MM.1S (cell line): ENCODE data around the gene RALGPS2.

ENCODE experiments used
- DNase-seq: peaks from one replicate; pipeline ENCODE4 v3.0.0-alpha.2; 2015
- H2AFZ ChIP-seq: fragments of 300-600 bp; sonication (generic); 2 replicates; pipeline ENCODE4 v1.6.0; 2016; ENCODE audit warnings: antibody characterized with exemption, low read length
- H3F3A ChIP-seq: fragments of 300-600 bp; sonication (generic); 2 replicates; pipeline ENCODE4 v1.6.1; 2016; ENCODE audit warnings: mild to moderate bottlenecking, antibody characterized with exemption, low read length, moderate library complexity, mixed read lengths; ENCODE audit not compliant: insufficient read depth
- H3K27ac ChIP-seq: fragments of 300-600 bp; sonication (generic); 2 replicates; pipeline ENCODE4 v1.5.1; 2016; ENCODE audit warnings: mild to moderate bottlenecking, low read length
- H3K27me3 ChIP-seq: fragments of 300-600 bp; sonication (generic); replicated peaks from 2 replicates; pipeline ENCODE4 v1.6.0; 2016; ENCODE audit warnings: low read length; ENCODE audit not compliant: insufficient read depth
- H3K36me3 ChIP-seq: fragments of 300-600 bp; sonication (generic); replicated peaks from 2 replicates; pipeline ENCODE4 v1.6.1; 2016; ENCODE audit warnings: mild to moderate bottlenecking, low read length, mixed read lengths; ENCODE audit not compliant: insufficient read depth
- H3K4me1 ChIP-seq: fragments of 300-600 bp; sonication (generic); 2 replicates; pipeline ENCODE4 v1.6.1; 2016; ENCODE audit warnings: low read length, mixed read lengths
- H3K4me2 ChIP-seq: fragments of 300-600 bp; sonication (generic); 2 replicates; pipeline ENCODE4 v1.6.0; 2016; ENCODE audit warnings: low read depth, low read length
- H3K4me3 ChIP-seq: fragments of 300-600 bp; sonication (generic); 2 replicates; pipeline ENCODE4 v1.5.1; 2016; ENCODE audit warnings: low read length, mixed read lengths
- H3K79me2 ChIP-seq: fragments of 300-600 bp; sonication (generic); 2 replicates; pipeline ENCODE4 v1.6.1; 2016; ENCODE audit warnings: mixed run types, low read length, mixed read lengths
- H3K9ac ChIP-seq: fragments of 300-600 bp; sonication (generic); 2 replicates; pipeline ENCODE4 v1.6.1; 2016; ENCODE audit warnings: low read length, mixed read lengths
- H3K9me2 ChIP-seq: fragments of 300-600 bp; sonication (generic); replicated peaks from 2 replicates; pipeline ENCODE4 v1.6.1; 2016; ENCODE audit warnings: mild to moderate bottlenecking, low read length, mixed read lengths; ENCODE audit not compliant: insufficient read depth
- H3K9me3 ChIP-seq: fragments of 300-600 bp; sonication (generic); replicated peaks from 2 replicates; pipeline ENCODE4 v1.6.1; 2016; ENCODE audit warnings: mild to moderate bottlenecking, low read length, mixed read lengths; ENCODE audit not compliant: insufficient read depth
- H4K20me1 ChIP-seq: fragments of 300-600 bp; sonication (generic); 2 replicates; pipeline ENCODE4 v1.6.1; 2016; ENCODE audit warnings: mild to moderate bottlenecking, low read length, moderate library complexity, mixed read lengths; ENCODE audit not compliant: insufficient read depth
- CTCF ChIP-seq: fragments of 300-600 bp; sonication (generic); IDR thresholded peaks from 2 replicates; pipeline ENCODE4 v1.5.1; 2016; ENCODE audit warnings: antibody characterized with exemption, low read length, mixed read lengths
- EZH2 ChIP-seq: fragments of 300-600 bp; sonication (generic); optimal IDR thresholded peaks from 2 replicates; pipeline ENCODE3; 2017; ENCODE audit warnings: low read depth, mild to moderate bottlenecking, antibody characterized with exemption, low read length, mixed read lengths
- EZH2phosphoT487 ChIP-seq: fragments of 300-600 bp; sonication (generic); IDR thresholded peaks from 2 replicates; pipeline ENCODE4 v1.6.1; 2018; ENCODE audit warnings: antibody characterized with exemption, low read length

RALGPS2 gene

GRCh38 chr1:178959543-178960460 lies 234.8 kb downstream of the RALGPS2 start:
- Histone ChIP-seq H3K36me3 (no peaks in the 10 kb centered on the region), H3K9ac (no peak overlapping the region), H3K79me2 (no peaks in the 10 kb centered on the region), H3F3A (no peaks in the 10 kb centered on the region), H3K27ac (no peak overlapping the region), H3K4me3 (no peak overlapping the region), H3K27me3 (no peaks in the 10 kb centered on the region), H3K9me3 (no peaks in the 10 kb centered on the region), H3K4me2 (no peak overlapping the region), H3K4me1 (no peaks in the 10 kb centered on the region), H4K20me1 (no peaks in the 10 kb centered on the region), H3K9me2 (no peaks in the 10 kb centered on the region), H2AFZ (no peak overlapping the region)
- TF ChIP-seq EZH2phosphoT487 (no peak), EZH2 (no peak), CTCF (no peak)
- no peak for DNase-seq

- Histone ChIP-seq H3K4me3 (no peak overlapping the region), H3K79me2 (no peaks in the 10 kb centered on the region), H3F3A (no peaks in the 10 kb centered on the region), H4K20me1 (no peaks in the 10 kb centered on the region), H3K27me3 (no peaks in the 10 kb centered on the region), H3K9me2 (no peaks in the 10 kb centered on the region), H3K4me1 (no peaks in the 10 kb centered on the region), H2AFZ (no peak overlapping the region), H3K27ac (no peak overlapping the region), H3K4me2 (no peak overlapping the region), H3K9ac (no peak overlapping the region), H3K36me3 (no peaks in the 10 kb centered on the region), H3K9me3 (no peaks in the 10 kb centered on the region)
- no peak for DNase-seq
- TF ChIP-seq EZH2 (no peak), CTCF (no peak), EZH2phosphoT487 (no peak)
Observed at GRCh38 chr1:178960482-178961240, 235.6 kb downstream of the RALGPS2 start.

- no peak for TF ChIP-seq EZH2phosphoT487
- TF ChIP-seq EZH2: no peak
- TF ChIP-seq CTCF: no peak
- H3K27me3 ChIP-seq: no peaks in the 10 kb centered on the region
- no peaks in the 10 kb centered on the region for H3K4me1 ChIP-seq
- no peak overlapping the region for H3K9ac ChIP-seq
- no peaks in the 10 kb centered on the region for H4K20me1 ChIP-seq
- no peak for DNase-seq
- H3F3A ChIP-seq: no peaks in the 10 kb centered on the region
- no peaks in the 10 kb centered on the region for H3K79me2 ChIP-seq
- no peaks in the 10 kb centered on the region for H3K9me3 ChIP-seq
- H3K4me2 ChIP-seq: no peak overlapping the region
- H3K27ac ChIP-seq: no peak overlapping the region
- H2AFZ ChIP-seq: no peak overlapping the region
- H3K36me3 ChIP-seq: no peaks in the 10 kb centered on the region
- no peak overlapping the region for H3K4me3 ChIP-seq
- H3K9me2 ChIP-seq: no peaks in the 10 kb centered on the region
Observed at GRCh38 chr1:178961331-178961730, 236.3 kb downstream of the RALGPS2 start.
